H9 (cell line): ENCODE results near the gene SENP8. TPM values are rescaled to one million over a fixed set of nuclear protein-coding genes. Genes with fewer than 3 reads are reported as not detected.

Experiments
- DNase-seq: peaks from one replicate; pipeline ENCODE4 v3.0.0-alpha.2; 2017
- H2AFZ ChIP-seq: one replicate; pipeline ENCODE4 v1.6.1; 2013; ENCODE audit warnings: mild to moderate bottlenecking, low read length, control low read depth, moderate library complexity
- H2AK5ac ChIP-seq: 2 replicates; pipeline ENCODE4 v1.6.1; 2013; ENCODE audit warnings: low read length, control low read depth, mixed read lengths; ENCODE audit not compliant: insufficient read length
- H2BK120ac ChIP-seq: one replicate; pipeline ENCODE4 v1.6.1; 2013; ENCODE audit warnings: low read depth, mild to moderate bottlenecking, low read length, control low read depth, inconsistent platforms; ENCODE audit not compliant: poor library complexity, severe bottlenecking
- H2BK12ac ChIP-seq: 2 replicates; pipeline ENCODE4 v1.6.1; 2013; ENCODE audit warnings: low read length, control low read depth, mixed read lengths, low read depth; ENCODE audit not compliant: insufficient read length
- H2BK15ac ChIP-seq: 2 replicates; pipeline ENCODE4 v1.6.1; 2013; ENCODE audit warnings: low read depth, low read length, control low read depth
- H2BK20ac ChIP-seq: one replicate; pipeline ENCODE4 v1.6.1; 2013; ENCODE audit warnings: low read depth, mild to moderate bottlenecking, low read length, control low read depth, inconsistent platforms; ENCODE audit not compliant: poor library complexity, severe bottlenecking
- H2BK5ac ChIP-seq: 2 replicates; pipeline ENCODE4 v1.6.1; 2013; ENCODE audit warnings: low read length, control low read depth, mixed read lengths; ENCODE audit not compliant: insufficient read length
- H3K14ac ChIP-seq: 2 replicates; pipeline ENCODE4 v1.6.1; 2013; ENCODE audit warnings: low read length, control low read depth; ENCODE audit not compliant: insufficient read depth
- H3K18ac ChIP-seq: 2 replicates; pipeline ENCODE4 v1.6.1; 2013; ENCODE audit warnings: low read depth, mild to moderate bottlenecking, mixed read lengths, low read length, control low read depth; ENCODE audit not compliant: insufficient read length
- H3K23ac ChIP-seq: 2 replicates; pipeline ENCODE4 v1.6.1; 2013; ENCODE audit warnings: low read length, control low read depth, mixed read lengths, low read depth; ENCODE audit not compliant: insufficient read length
- H3K23me2 ChIP-seq: 2 replicates; pipeline ENCODE4 v1.6.1; 2013; ENCODE audit warnings: low read depth, mild to moderate bottlenecking, mixed read lengths, low read length, control low read depth; ENCODE audit not compliant: insufficient read length, poor library complexity, severe bottlenecking
- H3K27ac ChIP-seq: 2 replicates; pipeline ENCODE4 v1.5.1; 2013; ENCODE audit warnings: low read length, control low read depth, mixed read lengths, low read depth; ENCODE audit not compliant: insufficient read length
- H3K27me3 ChIP-seq: 2 replicates; pipeline ENCODE4 v1.6.1; 2013; ENCODE audit warnings: low read length, control low read depth, inconsistent platforms; ENCODE audit not compliant: insufficient read depth
- H3K4ac ChIP-seq: 2 replicates; pipeline ENCODE4 v1.6.1; 2013; ENCODE audit warnings: low read depth, mild to moderate bottlenecking, control low read depth, inconsistent platforms, low read length, moderate library complexity
- H3K4me1 ChIP-seq: 2 replicates; pipeline ENCODE4 v1.6.1; 2013; ENCODE audit warnings: low read length, control low read depth, inconsistent platforms; ENCODE audit not compliant: insufficient read depth
- H3K4me2 ChIP-seq: 2 replicates; pipeline ENCODE4 v1.6.1; 2013; ENCODE audit warnings: low read length, control low read depth, mixed read lengths; ENCODE audit not compliant: insufficient read length, insufficient read depth
- H3K56ac ChIP-seq: 2 replicates; pipeline ENCODE4 v1.6.1; 2013; ENCODE audit warnings: low read depth, mild to moderate bottlenecking, mixed read lengths, low read length, control low read depth; ENCODE audit not compliant: insufficient read length
- H3K79me1 ChIP-seq: 2 replicates; pipeline ENCODE4 v1.6.1; 2013; ENCODE audit warnings: low read depth, mild to moderate bottlenecking, moderate library complexity, low read length, control low read depth, inconsistent platforms; ENCODE audit not compliant: insufficient read depth, poor library complexity, severe bottlenecking
- H3K79me2 ChIP-seq: 2 replicates; pipeline ENCODE4 v1.6.1; 2013; ENCODE audit warnings: low read length, control low read depth, inconsistent platforms; ENCODE audit not compliant: insufficient read depth
- H3K9ac ChIP-seq: 2 replicates; pipeline ENCODE4 v1.6.1; 2013; ENCODE audit warnings: low read length, control low read depth, mixed read lengths; ENCODE audit not compliant: insufficient read length; ENCODE audit errors: extremely low read depth
- H3K9me3 ChIP-seq: one replicate; pipeline ENCODE4 v1.6.1; 2013; ENCODE audit warnings: low read depth, low read length, inconsistent platforms; ENCODE audit not compliant: control insufficient read depth
- H3T11ph ChIP-seq: one replicate; pipeline ENCODE4 v1.6.1; 2013; ENCODE audit warnings: mild to moderate bottlenecking, low read length, control low read depth, inconsistent platforms
- H4K20me1 ChIP-seq: one replicate; pipeline ENCODE4 v1.6.1; 2013; ENCODE audit not compliant: control insufficient read depth, insufficient read length, insufficient read depth
- H4K5ac ChIP-seq: 2 replicates; pipeline ENCODE4 v1.6.1; 2013; ENCODE audit warnings: low read depth, mild to moderate bottlenecking, mixed read lengths, low read length, control low read depth; ENCODE audit not compliant: insufficient read length
- H4K8ac ChIP-seq: replicated peaks from 2 replicates; pipeline ENCODE4 v1.6.1; 2013; ENCODE audit warnings: low read length, control low read depth, mixed read lengths, low read depth; ENCODE audit not compliant: insufficient read length
- H4K91ac ChIP-seq: 2 replicates; pipeline ENCODE4 v1.6.1; 2013; ENCODE audit warnings: low read depth, mild to moderate bottlenecking, moderate library complexity, mixed read lengths, low read length, control low read depth; ENCODE audit not compliant: insufficient read length
- H3K27ac Mint-ChIP-seq, 3 experiments: 2 replicates in 2 of 3; 3 replicates in 1 of 3; pipeline ENCODE4 v1.8.0; 2020 to 2021; ENCODE audit warnings: mixed read lengths in 3 of 3, mild to moderate bottlenecking in 1 of 3, moderate library complexity in 1 of 3
- H3K27me3 Mint-ChIP-seq: 2 replicates; pipeline ENCODE4 v1.8.0; 2021; ENCODE audit warnings: low read depth, mild to moderate bottlenecking, moderate library complexity, mixed read lengths
- H3K36me3 Mint-ChIP-seq, 3 experiments: 2 replicates in 2 of 3; 3 replicates in 1 of 3; pipeline ENCODE4 v1.8.0; 2020 to 2021; ENCODE audit warnings: low read depth in 3 of 3, mixed read lengths in 3 of 3; ENCODE audit not compliant: insufficient read depth in 1 of 3
- H3K4me1 Mint-ChIP-seq, 2 experiments: 2 replicates each; pipeline ENCODE4 v1.8.0; 2020; ENCODE audit warnings: mixed read lengths in 2 of 2
- H3K4me3 Mint-ChIP-seq, 2 experiments: 2 replicates in 1 of 2; 3 replicates in 1 of 2; pipeline ENCODE4 v1.8.0; 2020 to 2021; ENCODE audit warnings: mild to moderate bottlenecking in 2 of 2, mixed read lengths in 2 of 2, moderate library complexity in 1 of 2
- H3K9me3 Mint-ChIP-seq, 2 experiments: 2 replicates in 1 of 2; 3 replicates in 1 of 2; pipeline ENCODE4 v1.8.0; 2020; ENCODE audit warnings: mild to moderate bottlenecking in 2 of 2, mixed read lengths in 2 of 2, moderate library complexity in 1 of 2
- CTCF ChIP-seq: fragments of 200-600 bp; sonication (generic); conservative IDR thresholded peaks from 3 replicates; pipeline ENCODE4 v1.8.0; 2021; ENCODE audit warnings: antibody characterized with exemption, mild to moderate bottlenecking
- WGBS: extraction: QIAGEN DNeasy Blood & Tissue Kit; methylation state at CpG from one replicate; pipeline ENCODE4 v1.1.7; 2013; ENCODE audit warnings: missing lambda C conversion rate, low lambda C conversion rate, mixed read lengths; ENCODE audit not compliant: insufficient read length; ENCODE audit errors: extremely low coverage; 5-methylcytosine and 5-hydroxymethylcytosine counted together
- total RNA-seq: library from RNA; stranded (reverse); gene quantifications from 2 replicates; pipeline ENCODE4 v1.2.1, GENCODE V29; 2021

Gene SENP8
- total RNA-seq, 1 experiment from 2014 or later: 4.8 TPM

GRCh38 chr15:72166716-72167417 is 48.7 kb downstream of the SENP8 start:
- Mint-ChIP-seq H3K27ac (no peak overlapping the region), H3K4me3 (no peak overlapping the region), H3K4me1 (peaks cover 10 to 12% of the 10 kb centered on the region in 2 experiments), H3K36me3 (no peaks in the 10 kb centered on the region), H3K9me3 (no peaks in the 10 kb centered on the region; a peak in 1 of 5 replicates), H3K27me3 (no peaks in the 10 kb centered on the region; the same call in 1 of the 2 replicates)
- Histone ChIP-seq H2AFZ (no peak overlapping the region), H3K56ac (no peak overlapping the region), H3K23me2 (no peaks in the 10 kb centered on the region), H3K4ac (no peak overlapping the region), H2BK12ac (no peak overlapping the region), H4K8ac (no peak overlapping the region), H2BK15ac (no peak overlapping the region), H4K20me1 (no peaks in the 10 kb centered on the region), H3T11ph (no peak overlapping the region), H3K27ac (no peak overlapping the region), H3K23ac (no peak overlapping the region), H3K79me1 (no peaks in the 10 kb centered on the region), H3K79me2 (no peaks in the 10 kb centered on the region), H2BK120ac (no peak overlapping the region), H4K91ac (no peak overlapping the region), H2BK20ac (no peak overlapping the region), H3K4me2 (no peak overlapping the region), H3K18ac (no peak overlapping the region), H3K14ac (no peak overlapping the region), H3K9me3 (no peaks in the 10 kb centered on the region), H3K27me3 (no peaks in the 10 kb centered on the region), H4K5ac (no peak overlapping the region), H3K4me1 (no peaks in the 10 kb centered on the region; the same call in 1 of the 2 replicates), H2BK5ac (no peak overlapping the region), H3K9ac (no peak overlapping the region), H2AK5ac (no peak overlapping the region)
- DNase-seq: no peak
- TF ChIP-seq CTCF: no peak
- WGBS: no CpG with 5 or more reads among the region's 5 CpGs
